ENCODE measurements around the gene PPP1R12C.
"Not testable (repeated sequence)": the region's sequence is repeated elsewhere in the genome, so short reads cannot be mapped to it uniquely, and the experiment has no call there.

Gene PPP1R12C

GRCh38 chr19:55109527-55110291 lies 7.7 kb downstream of the PPP1R12C start:
- DNase-seq = no peak

GRCh38 chr19:55107252-55107651 lies 10.2 kb downstream of the PPP1R12C start:
- not testable (repeated sequence) for DNase-seq

- DNase-seq = no peak
Observed at GRCh38 chr19:55106591-55106990, 10.8 kb downstream of the PPP1R12C start.

GRCh38 chr19:55105237-55105636 lies 12.2 kb downstream of the PPP1R12C start:
- DNase-seq = no peak

- DNase-seq = no peak
Observed at GRCh38 chr19:55103190-55103589, 14.2 kb downstream of the PPP1R12C start.

GRCh38 chr19:55101261-55101660 lies 16.2 kb downstream of the PPP1R12C start:
- DNase-seq = no peak

GRCh38 chr19:55099557-55100506 lies 17.6 kb downstream of the PPP1R12C start:
- DNase-seq = no peak

GRCh38 chr19:55098716-55099556 lies 18.5 kb downstream of the PPP1R12C start:
- no peak for DNase-seq

GRCh38 chr19:55097864-55098715 lies 19.3 kb downstream of the PPP1R12C start:
- DNase-seq = no peak

GRCh38 chr19:55096061-55096701 lies 21.3 kb downstream of the PPP1R12C start:
- no peak for DNase-seq

GRCh38 chr19:55095260-55096060 lies 22.0 kb downstream of the PPP1R12C start:
- no peak for DNase-seq

- DNase-seq = no peak
Observed at GRCh38 chr19:55094456-55095259, 22.8 kb downstream of the PPP1R12C start.

- no peak for DNase-seq
Observed at GRCh38 chr19:55092423-55093318, 24.8 kb downstream of the PPP1R12C start.

GRCh38 chr19:55091955-55092354 lies 25.5 kb downstream of the PPP1R12C start:
- no peak for DNase-seq

GRCh38 chr19:55091126-55091910 lies 26.1 kb downstream of the PPP1R12C start:
- no peak for DNase-seq

GRCh38 chr19:55090564-55090963 lies 26.9 kb downstream of the PPP1R12C start:
- no peak for DNase-seq

- no peak for DNase-seq
Observed at GRCh38 chr19:55089342-55089944, 28.0 kb downstream of the PPP1R12C start.
